Measurements from ENCODE around the gene SKAP1. TPM values are rescaled to one million over a fixed set of nuclear protein-coding genes. Genes with fewer than 3 reads are reported as not detected.

SKAP1 gene
- total and polyA plus RNA-seq, 7 donors = 0.09 to 1.0 (median 0.42) TPM; not detected in 2

- TF ChIP-seq, protein P1, sequence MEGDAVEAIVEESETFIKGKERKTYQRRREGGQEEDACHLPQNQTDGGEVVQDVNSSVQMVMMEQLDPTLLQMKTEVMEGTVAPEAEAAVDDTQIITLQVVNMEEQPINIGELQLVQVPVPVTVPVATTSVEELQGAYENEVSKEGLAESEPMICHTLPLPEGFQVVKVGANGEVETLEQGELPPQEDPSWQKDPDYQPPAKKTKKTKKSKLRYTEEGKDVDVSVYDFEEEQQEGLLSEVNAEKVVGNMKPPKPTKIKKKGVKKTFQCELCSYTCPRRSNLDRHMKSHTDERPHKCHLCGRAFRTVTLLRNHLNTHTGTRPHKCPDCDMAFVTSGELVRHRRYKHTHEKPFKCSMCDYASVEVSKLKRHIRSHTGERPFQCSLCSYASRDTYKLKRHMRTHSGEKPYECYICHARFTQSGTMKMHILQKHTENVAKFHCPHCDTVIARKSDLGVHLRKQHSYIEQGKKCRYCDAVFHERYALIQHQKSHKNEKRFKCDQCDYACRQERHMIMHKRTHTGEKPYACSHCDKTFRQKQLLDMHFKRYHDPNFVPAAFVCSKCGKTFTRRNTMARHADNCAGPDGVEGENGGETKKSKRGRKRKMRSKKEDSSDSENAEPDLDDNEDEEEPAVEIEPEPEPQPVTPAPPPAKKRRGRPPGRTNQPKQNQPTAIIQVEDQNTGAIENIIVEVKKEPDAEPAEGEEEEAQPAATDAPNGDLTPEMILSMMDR (IDR thresholded peaks at IDR 0.05) = no peak
- Histone ChIP-seq H3K4me1 (no peaks in the 10 kb centered on the region), H3K27ac (no peak overlapping the region), H3K9me3 (no peaks in the 10 kb centered on the region), H3K27me3 (ENCODE audit: insufficient read depth in 3 of 3, low read length in 2 of 3) (no peaks in the 10 kb centered on the region), H3K36me3 (ENCODE audit: insufficient read depth in 1 of 2, low read depth in 1 of 2) (peaks cover 20 to 94% of the 10 kb centered on the region in 2 donors), H3K4me3 (no peak overlapping the region)
- 84 to 89% (median 89%) methylated on average over 9 of the region's 9 CpGs for WGBS, 3 donors
- intact Hi-C loops (cut with DNase I) = loop anchor here in 1 of 2 donors (10.0 kb wide), 1 partner anchor 297 kb away; the partner anchor contains the start of gene OSBPL7
- no peak for ATAC-seq
- no peak for DNase-seq
Measured at GRCh38 chr17:48121923-48122664, 307.9 kb downstream of the SKAP1 start.

DNA sequence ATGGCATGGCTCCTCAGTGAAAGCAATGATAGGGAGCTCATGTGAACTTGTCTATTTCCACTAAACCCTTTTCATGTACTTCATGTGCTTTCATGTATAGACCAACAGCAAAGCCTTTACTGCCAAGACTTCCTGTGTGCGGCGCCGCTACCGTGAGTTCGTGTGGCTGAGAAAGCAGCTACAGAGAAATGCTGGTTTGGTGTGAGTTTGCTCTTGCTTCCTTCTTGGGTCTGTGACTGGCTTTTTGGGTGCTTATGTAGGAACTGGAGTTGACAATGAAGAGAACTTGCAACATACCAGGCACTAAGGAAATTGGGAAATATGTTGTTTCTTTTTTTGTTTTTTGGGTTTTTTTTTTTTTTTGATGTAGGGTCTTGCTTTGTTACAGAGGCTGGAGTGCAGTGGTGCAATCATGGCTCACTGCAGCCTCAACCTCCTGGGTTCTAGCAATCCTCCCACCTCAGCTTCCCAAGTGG lies 316.8 kb downstream of the SKAP1 start:
- H3K4me1 ChIP-seq = peaks cover 17% of the 10 kb centered on the region
- no peaks in the 10 kb centered on the region for H3K9me3 ChIP-seq
- no peaks in the 10 kb centered on the region for H3K27me3 ChIP-seq (ENCODE audit: insufficient read depth in 3 of 3, low read length in 2 of 3)
- ATAC-seq (no peak), DNase-seq (no peak)
- TF ChIP-seq, protein P1 (IDR thresholded peaks at IDR 0.05) = no peak
- H3K4me3 ChIP-seq = no peak overlapping the region
- peaks cover 0 to 59% of the 10 kb centered on the region in 2 donors for H3K36me3 ChIP-seq (ENCODE audit: insufficient read depth in 1 of 2, low read depth in 1 of 2)
- H3K27ac ChIP-seq = no peak overlapping the region
- intact Hi-C loops (cut with DNase I) = no loop called here
- 88 to 97% (median 91%) methylated on average over 5 of the region's 5 CpGs for WGBS, 3 donors

DNA sequence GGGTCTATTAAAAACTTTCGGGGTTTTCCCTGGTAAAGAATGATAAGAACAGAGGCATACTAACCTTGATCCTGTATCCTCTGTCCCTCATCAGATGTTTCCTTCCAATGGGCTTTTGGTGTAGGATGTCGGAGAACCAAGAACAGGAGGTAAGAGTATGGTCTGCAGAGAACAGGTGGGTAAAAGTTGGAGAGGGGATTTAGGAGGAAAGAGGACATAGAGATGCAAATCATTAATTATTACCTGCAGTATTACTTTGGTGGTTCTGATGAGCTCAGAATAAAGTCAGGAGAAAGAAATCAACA lies 318.1 kb downstream of the SKAP1 start:
- no peaks in the 10 kb centered on the region for H3K27me3 ChIP-seq (ENCODE audit: insufficient read depth in 3 of 3, low read length in 2 of 3)
- TF ChIP-seq, protein P1 (IDR thresholded peaks at IDR 0.05) = no peak
- H3K27ac ChIP-seq = no peak overlapping the region
- no peak overlapping the region for H3K4me3 ChIP-seq
- 71 to 80% (median 73%) methylated on average over 2 of the region's 2 CpGs for WGBS, 3 donors
- DNase-seq = no peak
- intact Hi-C loops (cut with DNase I) = no loop called here
- ATAC-seq = no peak
- H3K4me1 ChIP-seq = peaks cover 18% of the 10 kb centered on the region
- no peaks in the 10 kb centered on the region for H3K9me3 ChIP-seq
- peaks cover 0 to 46% of the 10 kb centered on the region in 2 donors for H3K36me3 ChIP-seq (ENCODE audit: insufficient read depth in 1 of 2, low read depth in 1 of 2)

- Histone ChIP-seq H3K27ac (no peak overlapping the region), H3K36me3 (ENCODE audit: insufficient read depth in 1 of 2, low read depth in 1 of 2) (peaks cover 0 to 36% of the 10 kb centered on the region in 2 donors), H3K9me3 (no peaks in the 10 kb centered on the region), H3K4me1 (peaks cover 23% of the 10 kb centered on the region), H3K27me3 (ENCODE audit: insufficient read depth in 3 of 3, low read length in 2 of 3) (no peaks in the 10 kb centered on the region), H3K4me3 (no peak overlapping the region)
- ATAC-seq = no peak
- no peak for DNase-seq
- 52 to 60% (median 53%) methylated on average over 9 of the region's 9 CpGs for WGBS, 3 donors
- intact Hi-C loops (cut with DNase I) = no loop called here
- TF ChIP-seq, protein P1 (IDR thresholded peaks at IDR 0.05) = no peak
Measured at GRCh38 chr17:48110761-48111160, 319.3 kb downstream of the SKAP1 start.
